H1 (cell line): ENCODE data around the gene CIPC. TPM values are rescaled to one million over a fixed set of nuclear protein-coding genes. Genes with fewer than 3 reads are reported as not detected.
A peak's percentile ranks its signal among the peaks of the same experiment; 100 is the strongest.

ENCODE experiments used
- ASH2L ChIP-seq: fragments of 200-600, 300-600 bp; sonication (generic); IDR thresholded peaks from one replicate; pipeline ENCODE4 v1.7.1; 2017; ENCODE audit warnings: low read length
- BACH1 ChIP-seq: IDR thresholded peaks from 2 replicates; pipeline ENCODE4 v1.6.1; 2012; ENCODE audit warnings: low read length, improper control_type of control experiment
- BCL11A ChIP-seq, 2 experiments: IDR thresholded peaks; one replicate each; pipeline ENCODE4 v1.6.1; 2011; ENCODE audit warnings: low read depth in 2 of 2, low read length in 2 of 2, mild to moderate bottlenecking in 2 of 2
- BRCA1 ChIP-seq: IDR thresholded peaks from 2 replicates; pipeline ENCODE4 v1.6.1; 2012; ENCODE audit warnings: low read depth, low read length, improper control_type of control experiment
- CHD1 ChIP-seq: IDR thresholded peaks from 2 replicates; pipeline ENCODE4 v1.6.1; 2012; ENCODE audit warnings: low read depth, low read length, improper control_type of control experiment
- CHD2 ChIP-seq: IDR thresholded peaks from 2 replicates; pipeline ENCODE4 v1.6.1; 2012; ENCODE audit warnings: low read length, improper control_type of control experiment
- CTCF ChIP-seq, 3 experiments: IDR thresholded peaks; 1 replicate in 2 of 3; 2 replicates in 1 of 3; pipeline versions ENCODE4 v1.5.1 to v1.6.1; 2011; ENCODE audit warnings: low read length in 3 of 3, mild to moderate bottlenecking in 3 of 3, inconsistent platforms in 2 of 3, low read depth in 1 of 3, moderate library complexity in 1 of 3; ENCODE audit not compliant: insufficient read depth in 1 of 3; ENCODE audit errors: control extremely low read depth in 1 of 3
- EZH2 ChIP-seq: fragments of 200-600 bp; sonication (generic); IDR thresholded peaks from 2 replicates; pipeline ENCODE4 v1.7.1; 2012; ENCODE audit warnings: low read depth, mild to moderate bottlenecking, moderate library complexity, low read length, inconsistent platforms; ENCODE audit not compliant: severe bottlenecking
- HDAC2 ChIP-seq, 2 experiments: fragments of 300-600 bp in 1 of 2; sonication (generic) in 1 of 2; IDR thresholded peaks; 2 replicates each; pipeline ENCODE4 v1.6.1; 2011 to 2012; ENCODE audit warnings: low read depth in 2 of 2, low read length in 2 of 2, mild to moderate bottlenecking in 2 of 2, moderate library complexity in 2 of 2, borderline replicate concordance in 1 of 2, inconsistent platforms in 1 of 2
- HDAC6 ChIP-seq: IDR thresholded peaks from one replicate; pipeline ENCODE4 v1.7.1; 2012; ENCODE audit warnings: low read depth, mild to moderate bottlenecking, inconsistent platforms, low read length, moderate library complexity
- POLR2A ChIP-seq, 2 experiments: IDR thresholded peaks; 1 replicate in 1 of 2; 2 replicates in 1 of 2; pipeline ENCODE4 v1.6.1; 2011; ENCODE audit warnings: low read depth in 2 of 2, low read length in 2 of 2, mild to moderate bottlenecking in 2 of 2; ENCODE audit errors: control extremely low read depth in 1 of 2
- POLR2AphosphoS5 ChIP-seq: IDR thresholded peaks from 2 replicates; pipeline ENCODE4 v1.6.1; 2011; ENCODE audit warnings: low read depth, low read length
- POU5F1 ChIP-seq: IDR thresholded peaks from 2 replicates; pipeline ENCODE4 v1.6.1; 2011; ENCODE audit warnings: low read depth, mild to moderate bottlenecking, low read length, moderate library complexity
- RFX5 ChIP-seq: IDR thresholded peaks from 2 replicates; pipeline ENCODE4 v1.6.1; 2011; ENCODE audit warnings: low read depth, low read length, improper control_type of control experiment, borderline replicate concordance
- RXRA ChIP-seq: IDR thresholded peaks from 2 replicates; pipeline ENCODE4 v1.6.1; 2011; ENCODE audit warnings: low read depth, mild to moderate bottlenecking, low read length, moderate library complexity; ENCODE audit not compliant: insufficient read depth
- SIRT6 ChIP-seq: IDR thresholded peaks from one replicate; pipeline ENCODE4 v1.7.1; 2012; ENCODE audit warnings: low read length, inconsistent platforms
- SP1 ChIP-seq: IDR thresholded peaks from 2 replicates; pipeline ENCODE4 v1.6.1; 2011; ENCODE audit warnings: low read depth, low read length
- SP4 ChIP-seq: IDR thresholded peaks from 2 replicates; pipeline ENCODE4 v1.6.1; 2012; ENCODE audit warnings: low read length, inconsistent platforms
- SRF ChIP-seq: IDR thresholded peaks from 2 replicates; pipeline ENCODE4 v1.6.1; 2011; ENCODE audit warnings: mild to moderate bottlenecking, low read depth, low read length, moderate library complexity
- TAF1 ChIP-seq: IDR thresholded peaks from 2 replicates; pipeline ENCODE4 v1.6.1; 2011; ENCODE audit warnings: mild to moderate bottlenecking, low read depth, low read length
- TAF7 ChIP-seq: optimal IDR thresholded peaks from 2 replicates; pipeline ENCODE3; 2011; ENCODE audit warnings: low read depth, mild to moderate bottlenecking, inconsistent platforms, low read length, moderate library complexity, borderline replicate concordance
- YY1 ChIP-seq: IDR thresholded peaks from 2 replicates; pipeline ENCODE4 v1.6.1; 2011; ENCODE audit warnings: low read depth, mild to moderate bottlenecking, low read length
- polyA plus RNA-seq, 7 experiments: library from polyadenylated mRNA; depleted of rRNA in 3 of 7; stranded (reverse) in 5 of 7; unstranded in 2 of 7; fragments of >200 nt in 5 of 7; fragments of 200-250 nt in 2 of 7; gene quantifications; 1 replicate in 5 of 7; 2 replicates in 1 of 7; 4 replicates in 1 of 7; pipeline versions ENCODE4 v1.2.1 to v1.2.3, GENCODE V29; 2011 to 2013; ENCODE audit warnings: missing spikeins in 2 of 7, mixed read lengths in 2 of 7
- total RNA-seq: library from RNA; stranded (reverse); fragmentation: NEBNext Ultra II Directional; extraction: Animal tissue kit (Norgen Biotek cat#: 25700); gene quantifications from 2 replicates; pipeline ENCODE4 v1.2.1, GENCODE V29; 2021
- TF ChIP-seq, protein P1 (sequence below): IDR thresholded peaks from 2 replicates; pipeline ENCODE4 v1.6.1; 2011; ENCODE audit warnings: low read depth, mild to moderate bottlenecking, low read length; ENCODE audit not compliant: insufficient read depth

CIPC gene
- total and polyA plus RNA-seq, 2 of the 8 experiments (the other 6 are each of a cell fraction or from before 2014, with no cell fraction given): 13.9 to 32.7 TPM

DNA sequence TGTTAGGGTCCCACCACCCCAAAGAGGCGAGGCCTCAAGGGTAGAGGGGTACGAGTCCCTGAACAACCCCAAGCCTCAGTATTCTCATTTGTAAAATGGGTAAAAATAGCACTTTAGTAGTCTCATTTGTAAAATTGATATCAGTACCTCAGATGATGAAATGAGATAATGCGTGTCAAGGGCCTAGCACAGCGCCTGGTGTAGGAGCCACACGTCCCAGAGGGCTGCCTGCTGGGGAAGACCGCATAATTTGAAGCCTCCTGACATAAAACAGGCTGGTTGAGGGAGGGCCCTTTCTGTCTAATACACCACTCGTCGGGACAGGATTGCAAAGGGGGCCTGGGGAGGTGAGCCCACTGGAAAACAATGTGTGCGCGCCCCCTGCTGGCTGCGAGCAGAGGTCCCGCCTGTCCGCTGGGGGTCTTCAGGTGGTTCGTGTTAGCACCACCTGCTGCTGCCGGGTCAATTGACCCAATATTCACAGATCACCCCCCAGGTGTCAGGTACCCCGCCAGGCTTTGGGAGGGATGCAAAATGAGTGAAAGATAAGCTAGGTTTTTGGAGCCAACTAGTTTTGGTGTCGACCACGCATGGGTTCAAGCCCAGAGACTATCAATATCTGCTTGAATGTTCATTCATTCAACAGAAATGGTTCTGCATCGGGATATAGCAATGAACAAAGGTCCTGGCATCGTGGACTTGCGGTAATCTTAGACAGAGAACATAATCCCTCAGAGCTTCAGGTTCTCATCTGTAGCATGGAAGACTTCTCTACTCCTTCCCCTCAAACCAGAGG lies 44.8 kb upstream of the CIPC start (continued):
- no peak for TF ChIP-seq CHD1
- no peak for TF ChIP-seq BRCA1
- no peak for TF ChIP-seq HDAC6
- no peak for TF ChIP-seq SP1
- TF ChIP-seq POLR2A (IDR thresholded peaks at IDR 0.05; ENCODE audit: control extremely low read depth in 1 of 2, low read depth in 2 of 2, low read length in 2 of 2): no peak
- TF ChIP-seq RFX5: no peak
- no peak for TF ChIP-seq SIRT6
- no peak for TF ChIP-seq EZH2
- TF ChIP-seq YY1: peak; percentile 48; the same call in 1 of the 2 replicates
- TF ChIP-seq ASH2L: peak; percentile 33
- TF ChIP-seq CTCF (IDR thresholded peaks at IDR 0.05; ENCODE audit: control extremely low read depth in 1 of 3, insufficient read depth in 1 of 3, low read depth in 1 of 3, low read length in 3 of 3): peak; percentile 89 to 98 (median 98)
- TF ChIP-seq, protein P1, sequence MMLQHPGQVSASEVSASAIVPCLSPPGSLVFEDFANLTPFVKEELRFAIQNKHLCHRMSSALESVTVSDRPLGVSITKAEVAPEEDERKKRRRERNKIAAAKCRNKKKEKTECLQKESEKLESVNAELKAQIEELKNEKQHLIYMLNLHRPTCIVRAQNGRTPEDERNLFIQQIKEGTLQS: no peak
- no peak for TF ChIP-seq BACH1
- no peak for TF ChIP-seq BCL11A (IDR thresholded peaks at IDR 0.05; ENCODE audit: low read depth in 2 of 2, low read length in 2 of 2)
- TF ChIP-seq SRF: no peak
- TF ChIP-seq CHD2: no peak
- no peak for TF ChIP-seq POLR2AphosphoS5
- TF ChIP-seq SP4: no peak
- no peak for TF ChIP-seq TAF7
- TF ChIP-seq POU5F1: no peak
- no peak for TF ChIP-seq RXRA
- no peak for TF ChIP-seq TAF1
- TF ChIP-seq HDAC2 (IDR thresholded peaks at IDR 0.05; ENCODE audit: borderline replicate concordance in 1 of 2, low read depth in 2 of 2, low read length in 2 of 2): peak in 1 of 2 experiments; percentile 38; a peak in 1 of 4 replicates
